OCI-LY7 (cell line): Measurements from ENCODE around the gene SMARCA2. TPM values are rescaled to one million over a fixed set of nuclear protein-coding genes. Genes with fewer than 3 reads are reported as not detected.

Experiments used
- BruUV-seq: library from RNA; stranded (reverse); fragments of 400-500 nt; replicated peaks from 2 replicates; lab custom pipeline; 2021; lab: Mats Ljungman, UMichigan
- CTCF ChIA-PET: fragments of 300-600 bp; sonication (Branson Sonifier 250); formaldehyde crosslinking; loops from one replicate; lab custom pipeline; 2022; ENCODE audit warnings: antibody characterized with exemption; ENCODE audit not compliant: unreplicated experiment; lab: Charles Lee
- POLR2A ChIA-PET: fragments of 300-600 bp; sonication (Branson Sonifier 250); formaldehyde crosslinking; loops from one replicate; lab custom pipeline; 2022; ENCODE audit warnings: antibody characterized with exemption; lab: Charles Lee
- DNase-seq: peaks from one replicate; pipeline ENCODE4 v3.0.0-alpha.2; 2015; ENCODE audit warnings: low spot score
- H2AFZ ChIP-seq: fragments of 200-600 bp; sonication (generic), shearing (Covaris generic); 2 replicates; pipeline ENCODE4 v1.6.1; 2014; ENCODE audit warnings: mild to moderate bottlenecking, antibody characterized with exemption, low read length, moderate library complexity
- H3K27ac ChIP-seq: fragments of 200-600 bp; sonication (generic); 2 replicates; pipeline ENCODE4 v1.5.1; 2014; ENCODE audit warnings: mixed run types, low read depth, mild to moderate bottlenecking, moderate library complexity, low read length, inconsistent platforms; ENCODE audit not compliant: poor library complexity, severe bottlenecking
- H3K36me3 ChIP-seq: fragments of 200-600 bp; sonication (generic); 2 replicates; pipeline ENCODE4 v1.6.1; 2014; ENCODE audit warnings: mild to moderate bottlenecking, antibody characterized with exemption, low read length, moderate library complexity, mixed read lengths; ENCODE audit not compliant: insufficient read depth
- H3K4me1 ChIP-seq: fragments of 200-600 bp; sonication (generic); 2 replicates; pipeline ENCODE4 v1.5.1; 2014; ENCODE audit warnings: mild to moderate bottlenecking, low read length; ENCODE audit not compliant: insufficient read depth, poor library complexity, severe bottlenecking
- H3K4me2 ChIP-seq: fragments of 200-600 bp; sonication (generic); 2 replicates; pipeline ENCODE4 v1.6.1; 2014; ENCODE audit warnings: mild to moderate bottlenecking, low read length
- H3K4me3 ChIP-seq: fragments of 200-600 bp; sonication (generic); 2 replicates; pipeline ENCODE4 v1.5.1; 2014; ENCODE audit warnings: mild to moderate bottlenecking, low read depth, low read length; ENCODE audit not compliant: poor library complexity, severe bottlenecking
- H3K79me2 ChIP-seq: fragments of 200-600 bp; sonication (generic); 2 replicates; pipeline ENCODE4 v1.6.1; 2016; ENCODE audit warnings: low read depth, mild to moderate bottlenecking, low read length, moderate library complexity, mixed read lengths; ENCODE audit not compliant: insufficient read depth
- H3K9me2 ChIP-seq: fragments of 200-600 bp; sonication (generic); 2 replicates; pipeline ENCODE4 v1.6.1; 2016; ENCODE audit warnings: mild to moderate bottlenecking, low read length, mixed read lengths; ENCODE audit not compliant: insufficient read depth
- H3K9me3 ChIP-seq: fragments of 200-600 bp; sonication (generic); 2 replicates; pipeline ENCODE4 v1.6.1; 2014; ENCODE audit warnings: mild to moderate bottlenecking, mixed run types, low read length, mixed read lengths
- H4K20me1 ChIP-seq: fragments of 200-600 bp; sonication (generic); 2 replicates; pipeline ENCODE4 v1.6.1; 2014; ENCODE audit warnings: mild to moderate bottlenecking, antibody characterized with exemption, low read length, moderate library complexity, mixed read lengths; ENCODE audit not compliant: insufficient read depth
- CTCF ChIP-seq: fragments of 200-600 bp; sonication (generic); conservative IDR thresholded peaks from 2 replicates; pipeline ENCODE4 v1.5.1; 2014; ENCODE audit warnings: mild to moderate bottlenecking, antibody characterized with exemption, low read length, moderate library complexity, mixed read lengths
- EZH2phosphoT487 ChIP-seq: fragments of 200-600 bp; sonication (generic); IDR thresholded peaks from 2 replicates; pipeline ENCODE4 v1.6.1; 2018; ENCODE audit warnings: low read depth, borderline replicate concordance, mild to moderate bottlenecking, mixed run types, antibody characterized with exemption, low read length, moderate library complexity, mixed read lengths
- intact Hi-C: fragments of 100-400 bp; cut with micrococcal nuclease; formaldehyde crosslinking; loops from one replicate; pipeline ENCODE4 v1.10.0; 2022; ENCODE audit not compliant: unreplicated experiment
- total RNA-seq, 2 experiments: library from RNA; depleted of rRNA in 1 of 2; stranded (reverse); fragments of >200 nt in 1 of 2; shearing (Covaris generic) in 1 of 2; gene quantifications; 2 replicates each; pipeline ENCODE4 v1.2.3, GENCODE V29; 2014 to 2022

SMARCA2 gene
- total RNA-seq, 2 experiments from 2014 or later, result 54.8 to 80.6 TPM

- no peak overlapping the region for H3K4me3 ChIP-seq
- DNase-seq, result no peak
- ChIA-PET CTCF (no interaction called here), POLR2A (interaction anchor here (0.6 to 1.6 kb wide), 3 partner anchors 8 to 68 kb away, joined by 3 read pairs; no protein-coding TSS in a partner anchor)
- TF ChIP-seq EZH2phosphoT487 (no peak), CTCF (no peak)
- no peak overlapping the region for H2AFZ ChIP-seq
- H3K36me3 ChIP-seq, result peaks cover 47% of the 10 kb centered on the region
- H3K4me1 ChIP-seq, result peaks cover 36% of the 10 kb centered on the region
- no peaks in the 10 kb centered on the region for H4K20me1 ChIP-seq
- intact Hi-C loops, result no loop called here
- H3K27ac ChIP-seq, result no peak overlapping the region
- no peaks in the 10 kb centered on the region for H3K9me3 ChIP-seq
- H3K9me2 ChIP-seq, result no peaks in the 10 kb centered on the region
- no TSS peak for BruUV-seq
- H3K79me2 ChIP-seq, result peaks cover 36% of the 10 kb centered on the region; the same call in 1 of the 2 replicates
- no peak overlapping the region for H3K4me2 ChIP-seq
These were observed 146.5 kb downstream of the SMARCA2 start for GRCh38 chr9:2161661-2162060.

- CTCF ChIA-PET, result no interaction called here
- no peaks in the 10 kb centered on the region for H3K9me2 ChIP-seq
- no TSS peak for BruUV-seq
- H4K20me1 ChIP-seq, result no peaks in the 10 kb centered on the region
- peaks cover 53% of the 10 kb centered on the region for H3K36me3 ChIP-seq
- H3K4me2 ChIP-seq, result no peak overlapping the region
- H3K4me3 ChIP-seq, result no peak overlapping the region
- POLR2A ChIA-PET, result interaction anchor here (0.6 kb wide), 1 partner anchor 517 kb away, joined by 3 read pairs; no protein-coding TSS in a partner anchor
- TF ChIP-seq EZH2phosphoT487 (no peak), CTCF (no peak)
- no peak for DNase-seq
- no peak overlapping the region for H2AFZ ChIP-seq
- intact Hi-C loops, result no loop called here
- H3K27ac ChIP-seq, result no peak overlapping the region
- peaks cover 27% of the 10 kb centered on the region; the same call in 1 of the 2 replicates for H3K79me2 ChIP-seq
- H3K4me1 ChIP-seq, result peaks cover 23% of the 10 kb centered on the region
- H3K9me3 ChIP-seq, result no peaks in the 10 kb centered on the region
These were observed 148.2 kb downstream of the SMARCA2 start for GRCh38 chr9:2163231-2163885.

- POLR2A ChIA-PET, result interaction anchor here (0.8 to 1.2 kb wide), 2 partner anchors 16 to 680 kb away, joined by 3 read pairs; partner anchors contain the start of gene PUM3
- H3K4me2 ChIP-seq, result no peak overlapping the region
These were observed 149.1 kb downstream of the SMARCA2 start for GRCh38 chr9:2164268-2164667.

More at GRCh38 chr9:2164268-2164667, 149.1 kb downstream of the SMARCA2 start:
- Histone ChIP-seq H2AFZ (no peak overlapping the region), H4K20me1 (no peaks in the 10 kb centered on the region), H3K4me1 (peaks cover 23% of the 10 kb centered on the region), H3K9me3 (no peaks in the 10 kb centered on the region), H3K9me2 (no peaks in the 10 kb centered on the region), H3K27ac (no peak overlapping the region), H3K36me3 (peaks cover 53% of the 10 kb centered on the region), H3K79me2 (peaks cover 18% of the 10 kb centered on the region; the same call in 1 of the 2 replicates), H3K4me3 (no peak overlapping the region)
- DNase-seq, result no peak
- no peak for TF ChIP-seq EZH2phosphoT487
- TF ChIP-seq CTCF, result no peak
- BruUV-seq, result no TSS peak
- CTCF ChIA-PET, result no interaction called here
- intact Hi-C loops, result no loop called here
